Activated effector memory CD4-positive, alpha-beta T cell treated with Interleukin-2 at 50 U/mL for 16 hours (primary cell): ENCODE results near the gene ENAM.
"Not testable (repeated sequence)": the region's sequence is repeated elsewhere in the genome, so short reads cannot be mapped to it uniquely, and the experiment has no call there.

Experiments used
- DNase-seq: peaks from one replicate; pipeline ENCODE4 v3.0.0-alpha.2; 2020

The ENAM gene

GRCh38 chr4:70682142-70682541 lies 53.6 kb downstream of the ENAM start:
- not testable (repeated sequence) for DNase-seq

DNA sequence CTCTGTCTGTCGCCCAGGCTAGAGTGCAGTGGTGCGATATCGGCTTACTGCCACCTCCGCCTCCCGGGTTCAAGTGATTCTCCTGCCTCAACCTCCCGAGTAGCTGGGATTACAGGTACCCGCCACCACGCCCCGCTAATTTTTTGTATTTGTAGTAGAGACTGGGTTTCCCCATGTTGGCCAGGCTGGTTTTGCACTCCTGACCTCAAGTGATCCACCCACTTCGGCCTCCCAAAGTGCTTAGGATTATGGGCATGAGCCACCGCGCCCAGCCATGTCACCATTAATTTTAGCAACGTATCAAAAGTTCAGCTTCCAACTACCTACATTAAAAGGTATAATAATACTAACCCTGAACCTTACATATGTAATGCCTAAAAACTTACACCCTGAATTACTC lies 58.8 kb downstream of the ENAM start:
- no peak for DNase-seq

DNA sequence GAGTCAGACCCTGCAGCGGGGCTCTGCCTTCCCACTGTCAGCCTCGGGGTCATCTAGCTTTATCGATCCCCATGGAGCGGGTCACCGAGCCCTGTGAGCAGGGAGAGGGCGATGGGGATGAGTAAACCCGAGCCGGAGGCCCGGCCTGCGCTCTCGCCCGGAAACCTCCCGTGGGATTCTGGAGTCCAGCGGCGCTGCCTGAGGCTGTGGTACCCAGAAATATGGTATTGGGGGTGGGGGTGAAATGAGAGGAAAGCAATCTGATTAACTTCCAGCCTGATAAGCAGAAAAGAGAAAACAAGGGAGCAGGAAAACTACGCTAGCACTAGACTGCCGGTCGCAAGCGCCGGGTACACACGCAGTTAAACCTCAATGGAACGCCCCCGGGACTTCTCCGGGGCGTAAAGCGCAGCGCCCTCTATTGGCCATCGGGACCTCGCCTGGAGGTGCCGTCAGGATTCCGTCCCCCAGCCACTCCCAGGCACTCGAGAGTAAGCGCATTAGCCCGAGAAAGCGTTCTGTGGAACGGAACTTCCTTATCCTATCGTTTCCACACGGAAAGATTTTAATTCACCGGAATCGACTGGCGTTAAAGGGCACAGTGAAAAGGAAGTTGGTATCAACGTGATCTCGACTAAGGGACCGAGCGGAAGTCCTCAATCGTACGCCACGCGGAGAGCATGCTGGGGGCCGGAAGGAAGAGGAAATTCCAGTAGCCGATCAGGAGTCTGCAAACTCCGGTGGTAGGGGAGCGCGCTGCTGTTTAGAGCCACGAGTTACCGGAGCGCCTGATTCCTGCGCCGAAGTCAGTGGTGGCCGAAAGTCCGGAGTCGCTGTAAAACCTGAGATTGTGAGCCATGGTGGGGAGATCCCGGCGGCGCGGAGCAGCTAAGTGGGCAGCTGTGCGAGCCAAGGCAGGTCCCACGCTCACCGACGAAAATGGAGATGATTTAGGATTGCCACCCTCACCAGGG lies 59.6 kb downstream of the ENAM start, which contains the start of gene UTP3:
UTP3 (plus strand) TSS at position 712 of the 974 bp plus-strand sequence; CDS start at position 858, 146 bp downstream.
- peak; percentile 88 for DNase-seq

DNA sequence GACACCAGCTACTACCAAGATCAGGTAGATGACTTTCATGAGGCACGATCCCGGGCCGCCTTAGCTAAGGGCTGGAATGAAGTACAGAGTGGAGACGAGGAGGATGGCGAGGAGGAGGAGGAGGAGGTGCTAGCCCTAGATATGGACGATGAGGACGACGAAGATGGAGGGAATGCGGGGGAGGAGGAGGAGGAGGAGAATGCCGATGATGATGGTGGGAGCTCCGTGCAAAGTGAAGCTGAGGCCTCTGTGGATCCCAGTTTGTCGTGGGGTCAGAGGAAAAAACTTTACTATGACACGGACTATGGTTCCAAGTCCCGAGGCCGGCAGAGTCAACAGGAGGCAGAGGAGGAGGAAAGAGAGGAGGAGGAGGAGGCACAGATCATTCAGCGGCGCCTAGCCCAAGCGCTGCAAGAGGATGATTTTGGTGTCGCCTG lies 60.3 kb downstream of the ENAM start:
- DNase-seq: no peak

DNA sequence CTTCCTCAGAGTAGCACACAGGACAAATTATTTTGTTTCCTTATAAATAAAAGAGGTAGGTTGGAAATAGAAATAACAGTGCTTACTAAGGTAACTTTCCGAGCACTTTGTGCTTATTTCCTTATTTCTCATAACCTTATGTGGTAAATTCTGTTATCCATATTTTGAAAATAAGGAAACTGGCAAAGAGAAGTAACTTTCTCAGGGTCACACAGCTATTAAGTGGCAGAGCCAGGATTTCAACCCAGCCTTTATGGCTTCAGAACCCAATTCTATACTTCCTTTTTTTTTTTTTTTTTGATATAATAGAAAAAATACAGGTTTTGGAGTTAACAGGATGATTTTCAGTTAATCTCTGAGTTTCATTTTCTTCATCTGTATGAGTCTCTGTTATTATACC lies 63.1 kb downstream of the ENAM start:
- no peak for DNase-seq

GRCh38 chr4:70694633-70695032 lies 66.1 kb downstream of the ENAM start:
- DNase-seq: not testable (repeated sequence)
